H1 (cell line): ENCODE results near the gene SUMF1. TPM values are rescaled to one million over a fixed set of nuclear protein-coding genes. Genes with fewer than 3 reads are reported as not detected.

Source experiments
- CTCF ChIA-PET: fragments of 300-600 bp; sonication (Branson Sonifier 250); formaldehyde crosslinking; loops from one replicate; lab custom pipeline; 2021; ENCODE audit not compliant: partially characterized antibody; lab: Charles Lee
- POLR2A ChIA-PET: fragments of 300-600 bp; sonication (Branson Sonifier 250); formaldehyde crosslinking; loops from one replicate; lab custom pipeline; 2021; ENCODE audit warnings: inconsistent platforms; ENCODE audit not compliant: partially characterized antibody; lab: Charles Lee
- DNase-seq, 2 experiments: peaks; one replicate each; pipeline versions ENCODE4 v3.0.0 to v3.0.0-alpha.2; 2010 to 2022; ENCODE audit warnings: low spot score in 2 of 2, low read depth in 1 of 2, mixed read lengths in 1 of 2
- FAIRE-seq: peaks from 2 replicates; lab custom pipeline; 2011; peaks lifted over from hg19 to GRCh38; lab: Jason Lieb, UNC
- H2AFZ ChIP-seq: 2 replicates; pipeline ENCODE4 v1.8.1; 2012; ENCODE audit warnings: low read length, inconsistent platforms
- H2AK5ac ChIP-seq: 2 replicates; pipeline ENCODE4 v1.6.1; 2013; ENCODE audit warnings: low read depth, low read length
- H2BK120ac ChIP-seq: replicated peaks from 2 replicates; pipeline ENCODE3; 2013; ENCODE audit warnings: low read depth, low read length, inconsistent platforms
- H2BK12ac ChIP-seq: 2 replicates; pipeline ENCODE4 v1.6.1; 2013; ENCODE audit warnings: low read depth, low read length
- H2BK15ac ChIP-seq: 2 replicates; pipeline ENCODE4 v1.6.1; 2013; ENCODE audit warnings: low read length
- H2BK20ac ChIP-seq: 2 replicates; pipeline ENCODE4 v1.6.1; 2013; ENCODE audit warnings: low read length
- H2BK5ac ChIP-seq: 2 replicates; pipeline ENCODE4 v1.6.1; 2013; ENCODE audit warnings: low read depth, low read length
- H3K14ac ChIP-seq: 2 replicates; pipeline ENCODE4 v1.6.1; 2013; ENCODE audit warnings: inconsistent platforms; ENCODE audit not compliant: insufficient read length
- H3K18ac ChIP-seq: 2 replicates; pipeline ENCODE4 v1.6.1; 2013; ENCODE audit warnings: low read length; ENCODE audit errors: extremely low read depth
- H3K23ac ChIP-seq: 2 replicates; pipeline ENCODE4 v1.6.1; 2013; ENCODE audit warnings: inconsistent platforms; ENCODE audit not compliant: insufficient read length
- H3K23me2 ChIP-seq: 2 replicates; pipeline ENCODE4 v1.6.1; 2013; ENCODE audit warnings: low read depth, low read length
- H3K27ac ChIP-seq: 2 replicates; pipeline ENCODE4 v1.6.1; 2011; ENCODE audit warnings: low read depth, low read length, inconsistent platforms
- H3K27me3 ChIP-seq, 4 experiments: replicated peaks in 1 of 4; 1 replicate in 1 of 4; 2 replicates in 3 of 4; pipeline versions ENCODE4 v1.6.1 to v1.8.1; 2011 to 2013; ENCODE audit warnings: low read length in 3 of 4, mild to moderate bottlenecking in 3 of 4, inconsistent platforms in 2 of 4, mixed read lengths in 2 of 4, moderate library complexity in 1 of 4; ENCODE audit not compliant: control insufficient read depth in 3 of 4, insufficient read depth in 3 of 4; ENCODE audit errors: extremely low read depth in 1 of 4
- H3K36me3 ChIP-seq, 4 experiments: 2 replicates each; pipeline versions ENCODE4 v1.6.1 to v1.8.1; 2011 to 2013; ENCODE audit warnings: mild to moderate bottlenecking in 4 of 4, low read length in 3 of 4, moderate library complexity in 2 of 4, control low read depth in 1 of 4, inconsistent platforms in 1 of 4; ENCODE audit not compliant: insufficient read depth in 4 of 4, control insufficient read depth in 2 of 4
- H3K4ac ChIP-seq: replicated peaks from 2 replicates; pipeline ENCODE3; 2013; ENCODE audit warnings: low read length, low read depth, mixed read lengths, inconsistent platforms; ENCODE audit not compliant: insufficient read length
- H3K4me1 ChIP-seq, 4 experiments: replicated peaks in 1 of 4; 1 replicate in 1 of 4; 2 replicates in 3 of 4; pipeline versions ENCODE4 v1.6.1 to v1.8.1; 2011 to 2013; ENCODE audit warnings: low read length in 3 of 4, inconsistent platforms in 2 of 4, mixed read lengths in 1 of 4; ENCODE audit not compliant: insufficient read depth in 4 of 4, control insufficient read depth in 3 of 4
- H3K4me2 ChIP-seq, 2 experiments: 2 replicates each; pipeline versions ENCODE4 v1.6.1 to v1.8.1; 2011 to 2013; ENCODE audit warnings: low read depth in 2 of 2, low read length in 2 of 2, control low read depth in 1 of 2, inconsistent platforms in 1 of 2, mild to moderate bottlenecking in 1 of 2; ENCODE audit not compliant: insufficient read depth in 1 of 2
- H3K4me3 ChIP-seq, 4 experiments: fragments of 200-600, 300-600 bp in 1 of 4; sonication (generic), shearing (Covaris generic), sonication (Bioruptor Twin) in 1 of 4; 2 replicates each; pipeline versions ENCODE4 v1.5.1 to v1.8.1; 2011 to 2016; ENCODE audit warnings: low read length in 4 of 4, low read depth in 3 of 4, control low read depth in 2 of 4, inconsistent platforms in 2 of 4, mild to moderate bottlenecking in 2 of 4, mixed read lengths in 1 of 4, moderate library complexity in 1 of 4; ENCODE audit not compliant: insufficient read depth in 2 of 4; ENCODE audit errors: extremely low read depth in 1 of 4
- H3K56ac ChIP-seq: replicated peaks from 2 replicates; pipeline ENCODE3; 2013; ENCODE audit warnings: low read depth, mild to moderate bottlenecking, mixed read lengths, low read length, inconsistent platforms; ENCODE audit not compliant: insufficient read length
- H3K79me1 ChIP-seq: 2 replicates; pipeline ENCODE4 v1.6.1; 2013; ENCODE audit warnings: low read depth, low read length, control low read depth
- H3K79me2 ChIP-seq, 2 experiments: 2 replicates each; pipeline versions ENCODE4 v1.6.1 to v1.8.1; 2012 to 2013; ENCODE audit warnings: low read length in 2 of 2, mild to moderate bottlenecking in 2 of 2, inconsistent platforms in 1 of 2; ENCODE audit not compliant: insufficient read depth in 2 of 2, control insufficient read depth in 1 of 2
- H3K9ac ChIP-seq, 4 experiments: replicated peaks in 1 of 4; 1 replicate in 1 of 4; 2 replicates in 3 of 4; pipeline versions ENCODE4 v1.6.1 to v1.8.1; 2011 to 2013; ENCODE audit warnings: low read depth in 3 of 4, low read length in 3 of 4, control low read depth in 2 of 4, mild to moderate bottlenecking in 2 of 4, moderate library complexity in 2 of 4, inconsistent platforms in 1 of 4; ENCODE audit errors: extremely low read depth in 1 of 4
- H3K9me3 ChIP-seq, 2 experiments: 2 replicates each; pipeline versions ENCODE4 v1.6.1 to v1.8.1; 2012 to 2013; ENCODE audit warnings: mild to moderate bottlenecking in 2 of 2, moderate library complexity in 2 of 2, control low read depth in 1 of 2, inconsistent platforms in 1 of 2, low read depth in 1 of 2, low read length in 1 of 2, mixed read lengths in 1 of 2; ENCODE audit not compliant: insufficient read depth in 2 of 2
- H4K20me1 ChIP-seq, 2 experiments: replicated peaks in 1 of 2; 2 replicates each; pipeline versions ENCODE3 to v1.8.1; 2011 to 2013; ENCODE audit warnings: inconsistent platforms in 2 of 2, low read length in 2 of 2, mild to moderate bottlenecking in 1 of 2; ENCODE audit not compliant: insufficient read depth in 2 of 2, control insufficient read depth in 1 of 2
- H4K5ac ChIP-seq: 2 replicates; pipeline ENCODE4 v1.6.1; 2013; ENCODE audit warnings: low read length, low read depth, mixed read lengths, inconsistent platforms; ENCODE audit not compliant: insufficient read length
- H4K8ac ChIP-seq: 2 replicates; pipeline ENCODE4 v1.8.0; 2013; ENCODE audit warnings: mild to moderate bottlenecking, moderate library complexity, low read length, inconsistent platforms; ENCODE audit not compliant: insufficient read depth; ENCODE audit errors: extremely low read depth
- H4K91ac ChIP-seq: replicated peaks from 2 replicates; pipeline ENCODE3; 2013; ENCODE audit warnings: low read length, mixed read lengths, inconsistent platforms; ENCODE audit not compliant: insufficient read length
- EGR1 ChIP-seq: IDR thresholded peaks from 2 replicates; pipeline ENCODE4 v1.6.1; 2011; ENCODE audit warnings: low read depth, low read length, borderline replicate concordance
- NANOG ChIP-seq: IDR thresholded peaks from 2 replicates; pipeline ENCODE4 v1.6.1; 2011; ENCODE audit warnings: low read length, low read depth, mild to moderate bottlenecking, inconsistent platforms; ENCODE audit not compliant: insufficient read depth, poor library complexity, severe bottlenecking
- RFX5 ChIP-seq: IDR thresholded peaks from 2 replicates; pipeline ENCODE4 v1.6.1; 2011; ENCODE audit warnings: low read depth, low read length, improper control_type of control experiment, borderline replicate concordance
- RXRA ChIP-seq: IDR thresholded peaks from 2 replicates; pipeline ENCODE4 v1.6.1; 2011; ENCODE audit warnings: low read depth, mild to moderate bottlenecking, low read length, moderate library complexity; ENCODE audit not compliant: insufficient read depth
- SIX5 ChIP-seq: IDR thresholded peaks from 2 replicates; pipeline ENCODE4 v1.6.1; 2011; ENCODE audit warnings: mild to moderate bottlenecking, low read depth, low read length
- WGBS, 2 experiments: shearing (Covaris generic) in 1 of 2; methylation state at CpG; one replicate each; pipeline versions ENCODE4 v1.1.6 to v1.1.7; 2013 to 2015; ENCODE audit warnings: low lambda C conversion rate in 2 of 2, mixed read lengths in 2 of 2, inconsistent platforms in 1 of 2, low coverage in 1 of 2, missing lambda C conversion rate in 1 of 2; ENCODE audit not compliant: insufficient replicate concordance in 2 of 2, insufficient coverage in 1 of 2, insufficient read length in 1 of 2; ENCODE audit errors: extremely low coverage in 1 of 2, missing lambda C conversion rate in 1 of 2; 5-methylcytosine and 5-hydroxymethylcytosine counted together
- polyA plus RNA-seq, 7 experiments: library from polyadenylated mRNA; depleted of rRNA in 3 of 7; stranded (reverse) in 5 of 7; unstranded in 2 of 7; fragments of >200 nt in 5 of 7; fragments of 200-250 nt in 2 of 7; gene quantifications; 1 replicate in 5 of 7; 2 replicates in 1 of 7; 4 replicates in 1 of 7; pipeline versions ENCODE4 v1.2.1 to v1.2.3, GENCODE V29; 2011 to 2013; ENCODE audit warnings: missing spikeins in 2 of 7, mixed read lengths in 2 of 7
- total RNA-seq: library from RNA; stranded (reverse); fragmentation: NEBNext Ultra II Directional; extraction: Animal tissue kit (Norgen Biotek cat#: 25700); gene quantifications from 2 replicates; pipeline ENCODE4 v1.2.1, GENCODE V29; 2021

Gene SUMF1
- total and polyA plus RNA-seq, 2 of the 8 experiments (the other 6 are each of a cell fraction or from before 2014, with no cell fraction given), result 12.5 to 15.0 TPM

DNA sequence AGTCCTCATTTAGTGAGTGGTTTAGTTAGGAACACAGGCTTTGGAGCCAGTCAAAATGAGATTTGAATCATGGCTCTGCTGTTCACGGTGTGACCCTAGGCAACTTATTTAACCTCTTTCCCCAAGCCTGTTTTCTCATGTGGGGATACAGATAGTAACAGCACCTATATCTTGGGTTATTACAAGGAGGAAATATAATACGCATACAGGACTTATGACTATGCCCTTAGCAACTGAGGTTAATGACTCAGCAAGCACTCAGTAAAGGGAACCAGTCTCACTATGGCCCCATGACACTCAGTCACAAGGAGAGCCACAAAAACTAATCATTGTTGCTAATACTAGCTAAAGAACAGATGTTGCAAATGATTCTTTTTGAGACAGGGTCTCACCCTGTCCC is 45.9 kb downstream of the SUMF1 start:
- Histone ChIP-seq H3K4ac (no peak overlapping the region), H2BK120ac (no peak overlapping the region), H3K14ac (no peak overlapping the region), H2BK20ac (no peak overlapping the region), H3K36me3 (peaks cover 0 to 3% (median 0%) of the 10 kb centered on the region in 4 experiments; a peak in 3 of 8 replicates), H4K20me1 (no peaks in the 10 kb centered on the region), H2BK5ac (no peak overlapping the region), H2BK12ac (no peak overlapping the region), H3K79me2 (no peaks in the 10 kb centered on the region), H4K5ac (no peak overlapping the region), H3K79me1 (no peaks in the 10 kb centered on the region), H4K91ac (no peak overlapping the region), H3K4me2 (no peak overlapping the region), H3K4me3 (no peak overlapping the region), H3K9me3 (no peaks in the 10 kb centered on the region), H3K9ac (no peak overlapping the region), H4K8ac (no peak overlapping the region), H3K4me1 (no peaks in the 10 kb centered on the region), H2BK15ac (no peak overlapping the region), H3K56ac (no peak overlapping the region), H3K27ac (no peak overlapping the region), H3K23ac (no peak overlapping the region), H2AK5ac (no peak overlapping the region), H3K27me3 (no peaks in the 10 kb centered on the region), H2AFZ (no peak overlapping the region), H3K23me2 (no peaks in the 10 kb centered on the region), H3K18ac (no peak overlapping the region)
- FAIRE-seq, result no peak
- DNase-seq, result no peak
- POLR2A ChIA-PET, result interaction anchor here (0.7 to 1.3 kb wide), 3 partner anchors 46 to 73 kb away, joined by 3 to 4 read pairs (median 4); partner anchors contain the start of genes ITPR1 and SUMF1
- WGBS, 2 experiments, result 97% methylated on average over 2 of the region's 2 CpGs; no CpG with 5 or more reads in 1 of the 2 experiments
- CTCF ChIA-PET, result interaction anchor here (1.4 kb wide), 1 partner anchor 144 kb away, joined by 6 read pairs; no protein-coding TSS in a partner anchor
- TF ChIP-seq NANOG (no peak), SIX5 (no peak), RXRA (no peak), EGR1 (no peak), RFX5 (no peak)
